ENCODE data around the gene ZG16. TPM values are rescaled to one million over a fixed set of nuclear protein-coding genes. Genes with fewer than 3 reads are reported as not detected.
A peak's percentile ranks its signal among the peaks of the same experiment; 100 is the strongest.
"Not testable (repeated sequence)": the region's sequence is repeated elsewhere in the genome, so short reads cannot be mapped to it uniquely, and the experiment has no call there.

Gene ZG16
- total RNA-seq, 2 donors from 2014 or later, result not detected

- no peak overlapping the region for H3K9ac ChIP-seq (ENCODE audit: extremely low read depth, low read length, poor library complexity, severe bottlenecking)
- peaks cover 17% of the 10 kb centered on the region for H3K4me1 Mint-ChIP-seq
- peak overlapping the region; percentile 97 for H3K4me3 ChIP-seq (ENCODE audit: low read length)
- no peak overlapping the region for H3K27ac ChIP-seq (ENCODE audit: low read depth, low read length)
- TF ChIP-seq, protein P1, sequence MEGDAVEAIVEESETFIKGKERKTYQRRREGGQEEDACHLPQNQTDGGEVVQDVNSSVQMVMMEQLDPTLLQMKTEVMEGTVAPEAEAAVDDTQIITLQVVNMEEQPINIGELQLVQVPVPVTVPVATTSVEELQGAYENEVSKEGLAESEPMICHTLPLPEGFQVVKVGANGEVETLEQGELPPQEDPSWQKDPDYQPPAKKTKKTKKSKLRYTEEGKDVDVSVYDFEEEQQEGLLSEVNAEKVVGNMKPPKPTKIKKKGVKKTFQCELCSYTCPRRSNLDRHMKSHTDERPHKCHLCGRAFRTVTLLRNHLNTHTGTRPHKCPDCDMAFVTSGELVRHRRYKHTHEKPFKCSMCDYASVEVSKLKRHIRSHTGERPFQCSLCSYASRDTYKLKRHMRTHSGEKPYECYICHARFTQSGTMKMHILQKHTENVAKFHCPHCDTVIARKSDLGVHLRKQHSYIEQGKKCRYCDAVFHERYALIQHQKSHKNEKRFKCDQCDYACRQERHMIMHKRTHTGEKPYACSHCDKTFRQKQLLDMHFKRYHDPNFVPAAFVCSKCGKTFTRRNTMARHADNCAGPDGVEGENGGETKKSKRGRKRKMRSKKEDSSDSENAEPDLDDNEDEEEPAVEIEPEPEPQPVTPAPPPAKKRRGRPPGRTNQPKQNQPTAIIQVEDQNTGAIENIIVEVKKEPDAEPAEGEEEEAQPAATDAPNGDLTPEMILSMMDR (conservative IDR thresholded peaks at IDR 0.05), result no peak
- peaks cover 3% of the 10 kb centered on the region for H3K27me3 Mint-ChIP-seq (ENCODE audit: insufficient read depth)
- H3K36me3 Mint-ChIP-seq (ENCODE audit: low read depth), result peaks cover 28% of the 10 kb centered on the region
- H3K4me1 ChIP-seq (ENCODE audit: control insufficient read depth, insufficient read depth, low read length), result no peaks in the 10 kb centered on the region
- peak overlapping the region; percentile 99 for H3K4me3 Mint-ChIP-seq
- H3K27me3 ChIP-seq (ENCODE audit: control insufficient read depth, insufficient read depth, low read length, poor library complexity, severe bottlenecking), result no peaks in the 10 kb centered on the region
- no peak overlapping the region for H3K27ac Mint-ChIP-seq
- 84 to 88% methylated on average over 8 to 9 of the region's 9 CpGs for WGBS, 2 experiments (ENCODE audit: insufficient coverage in 1 of 2, insufficient read length in 1 of 2)
- no peaks in the 10 kb centered on the region for H3K9me3 Mint-ChIP-seq
- DNase-seq, result no peak
- peaks cover 23% of the 10 kb centered on the region for H3K36me3 ChIP-seq (ENCODE audit: control insufficient read depth, insufficient read depth, low read length)
- no peaks in the 10 kb centered on the region for H3K9me3 ChIP-seq (ENCODE audit: control insufficient read depth, low read length)
Observed at GRCh38 chr16:29791845-29792807, 14.1 kb downstream of the ZG16 start.

DNA sequence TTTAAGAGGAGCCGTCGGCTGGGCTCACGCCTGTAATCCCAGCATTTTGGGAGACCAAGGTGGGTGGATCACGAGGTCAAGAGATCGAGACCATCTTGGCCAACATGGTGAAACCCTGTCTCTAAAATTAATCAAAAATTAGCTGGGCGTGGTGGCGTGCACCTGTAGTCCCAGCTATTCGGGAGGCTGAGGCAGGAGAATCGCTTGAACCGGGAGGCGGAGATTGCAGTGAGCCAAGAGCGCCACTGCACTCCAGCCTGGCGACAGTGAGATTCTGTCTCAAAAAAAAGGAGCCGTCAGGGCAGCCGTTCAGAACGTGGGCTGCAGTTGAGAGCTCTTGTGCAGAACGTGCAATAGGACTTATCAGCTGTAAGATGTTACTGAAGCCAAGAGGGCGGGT is 15.1 kb downstream of the ZG16 start:
- H3K27me3 ChIP-seq (ENCODE audit: control insufficient read depth, insufficient read depth, low read length, poor library complexity, severe bottlenecking); H3K9me3 Mint-ChIP-seq; H3K4me3 Mint-ChIP-seq; H3K9ac ChIP-seq (ENCODE audit: extremely low read depth, low read length, poor library complexity, severe bottlenecking); DNase-seq; H3K27ac Mint-ChIP-seq; H3K4me3 ChIP-seq (ENCODE audit: low read length); H3K9me3 ChIP-seq (ENCODE audit: control insufficient read depth, low read length); H3K4me1 ChIP-seq (ENCODE audit: control insufficient read depth, insufficient read depth, low read length); H3K27me3 Mint-ChIP-seq (ENCODE audit: insufficient read depth); H3K27ac ChIP-seq (ENCODE audit: low read depth, low read length): not testable (repeated sequence)
- Mint-ChIP-seq H3K4me1 (peaks cover 17% of the 10 kb centered on the region), H3K36me3 (ENCODE audit: low read depth) (peaks cover 38% of the 10 kb centered on the region)
- 95 to 96% methylated on average over 18 of the region's 18 CpGs for WGBS, 2 experiments (ENCODE audit: insufficient coverage in 1 of 2, insufficient read length in 1 of 2)
- peaks cover 34% of the 10 kb centered on the region for H3K36me3 ChIP-seq (ENCODE audit: control insufficient read depth, insufficient read depth, low read length)

DNA sequence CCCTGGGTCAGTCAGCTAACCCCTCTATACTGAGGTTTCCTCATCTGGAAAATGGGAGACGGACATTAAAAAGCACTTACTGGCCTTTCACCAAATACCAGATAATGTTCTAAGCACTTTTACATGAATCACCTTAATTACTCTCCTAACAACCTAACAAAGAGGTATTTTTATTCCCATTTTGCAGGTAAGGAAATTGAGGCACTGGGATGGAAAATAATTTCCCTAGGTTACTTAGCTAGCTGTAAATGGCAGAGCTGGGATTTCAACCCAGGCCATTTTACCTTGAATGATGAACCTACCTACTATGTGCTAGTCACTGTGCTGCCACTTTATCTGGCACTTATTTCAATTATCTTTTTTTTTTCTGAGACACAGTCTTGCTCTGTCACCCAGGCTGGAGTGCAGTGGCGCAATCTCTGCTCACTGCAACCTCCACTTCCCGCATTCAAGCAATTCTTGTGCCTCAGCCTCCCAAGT is 16.2 kb downstream of the ZG16 start:
- no peak overlapping the region for H3K9ac ChIP-seq (ENCODE audit: extremely low read depth, low read length, poor library complexity, severe bottlenecking)
- H3K27me3 ChIP-seq (ENCODE audit: control insufficient read depth, insufficient read depth, low read length, poor library complexity, severe bottlenecking), result no peaks in the 10 kb centered on the region
- H3K9me3 ChIP-seq (ENCODE audit: control insufficient read depth, low read length), result no peaks in the 10 kb centered on the region
- 89 to 97% methylated on average over 3 of the region's 3 CpGs for WGBS, 2 experiments (ENCODE audit: insufficient coverage in 1 of 2, insufficient read length in 1 of 2)
- Mint-ChIP-seq H3K4me3 (no peak overlapping the region), H3K4me1 (peaks cover 17% of the 10 kb centered on the region), H3K36me3 (ENCODE audit: low read depth) (peaks cover 49% of the 10 kb centered on the region), H3K27me3 (ENCODE audit: insufficient read depth) (no peaks in the 10 kb centered on the region), H3K27ac (no peak overlapping the region), H3K9me3 (no peaks in the 10 kb centered on the region)
- peaks cover 45% of the 10 kb centered on the region for H3K36me3 ChIP-seq (ENCODE audit: control insufficient read depth, insufficient read depth, low read length)
- DNase-seq, result no peak
- TF ChIP-seq, protein P1 (conservative IDR thresholded peaks at IDR 0.05), result no peak
- H3K4me3 ChIP-seq (ENCODE audit: low read length), result no peak overlapping the region
- H3K27ac ChIP-seq (ENCODE audit: low read depth, low read length), result no peak overlapping the region
- no peaks in the 10 kb centered on the region for H3K4me1 ChIP-seq (ENCODE audit: control insufficient read depth, insufficient read depth, low read length)
